ENCODE measurements around the gene RBPMS2.
"Not testable (repeated sequence)": the region's sequence is repeated elsewhere in the genome, so short reads cannot be mapped to it uniquely, and the experiment has no call there.

DNA sequence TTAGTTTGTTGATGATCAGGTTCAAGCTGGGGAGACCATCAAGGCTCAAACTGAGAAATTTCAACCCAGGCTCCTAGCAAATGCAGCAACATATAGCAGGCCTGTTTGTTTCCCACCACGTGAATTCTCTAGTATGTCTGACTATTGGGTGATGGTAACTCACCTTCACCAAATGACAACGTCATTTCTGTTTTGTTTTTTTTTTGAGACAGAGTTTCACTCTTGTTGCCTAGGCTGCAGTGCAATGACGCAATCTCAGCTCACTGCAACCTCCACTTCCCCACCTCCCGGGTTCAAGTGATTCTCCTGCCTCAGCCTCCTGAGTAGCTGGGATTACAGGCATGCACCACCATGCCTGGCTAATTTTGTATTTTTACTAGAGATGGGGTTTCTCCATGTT lies 39.6 kb upstream of the RBPMS2 start:
- TF ChIP-seq, protein P1, sequence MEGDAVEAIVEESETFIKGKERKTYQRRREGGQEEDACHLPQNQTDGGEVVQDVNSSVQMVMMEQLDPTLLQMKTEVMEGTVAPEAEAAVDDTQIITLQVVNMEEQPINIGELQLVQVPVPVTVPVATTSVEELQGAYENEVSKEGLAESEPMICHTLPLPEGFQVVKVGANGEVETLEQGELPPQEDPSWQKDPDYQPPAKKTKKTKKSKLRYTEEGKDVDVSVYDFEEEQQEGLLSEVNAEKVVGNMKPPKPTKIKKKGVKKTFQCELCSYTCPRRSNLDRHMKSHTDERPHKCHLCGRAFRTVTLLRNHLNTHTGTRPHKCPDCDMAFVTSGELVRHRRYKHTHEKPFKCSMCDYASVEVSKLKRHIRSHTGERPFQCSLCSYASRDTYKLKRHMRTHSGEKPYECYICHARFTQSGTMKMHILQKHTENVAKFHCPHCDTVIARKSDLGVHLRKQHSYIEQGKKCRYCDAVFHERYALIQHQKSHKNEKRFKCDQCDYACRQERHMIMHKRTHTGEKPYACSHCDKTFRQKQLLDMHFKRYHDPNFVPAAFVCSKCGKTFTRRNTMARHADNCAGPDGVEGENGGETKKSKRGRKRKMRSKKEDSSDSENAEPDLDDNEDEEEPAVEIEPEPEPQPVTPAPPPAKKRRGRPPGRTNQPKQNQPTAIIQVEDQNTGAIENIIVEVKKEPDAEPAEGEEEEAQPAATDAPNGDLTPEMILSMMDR (IDR thresholded peaks at IDR 0.05): not testable (repeated sequence)
- TF ChIP-seq POLR2AphosphoS5 (IDR thresholded peaks at IDR 0.05); EP300 (IDR thresholded peaks at IDR 0.05; ENCODE audit: low read depth): not testable (repeated sequence)
